Activated B cell treated with CpG ODN at 0.5 μM for 24 hours (primary cell): ENCODE measurements around the gene SCIMP. TPM values are rescaled to one million over a fixed set of nuclear protein-coding genes. Genes with fewer than 3 reads are reported as not detected.

ENCODE experiments used
- ATAC-seq: fragments of 200-7000 bp; cut with Tn5 transposase; one replicate; pipeline ENCODE4 v1.10.0; 2021; ENCODE audit warnings: low read depth, mild to moderate bottlenecking, moderate library complexity
- CTCF ChIA-PET: fragments of 350-600 bp; sonication (Branson Sonifier 250); formaldehyde crosslinking; loops from one replicate; lab custom pipeline; 2021; ENCODE audit warnings: antibody characterized with exemption; lab: Charles Lee
- POLR2A ChIA-PET: fragments of 350-600 bp; sonication (Branson Sonifier 250); formaldehyde crosslinking; loops from one replicate; lab custom pipeline; 2021; ENCODE audit warnings: antibody characterized with exemption; lab: Charles Lee
- DNase-seq: peaks from one replicate; pipeline ENCODE4 v3.0.0; 2022
- H3K27ac Mint-ChIP-seq: one replicate; pipeline ENCODE4 v1.8.0; 2020; ENCODE audit warnings: mixed read lengths
- H3K27me3 Mint-ChIP-seq: one replicate; pipeline ENCODE4 v1.8.0; 2021; ENCODE audit warnings: mixed read lengths
- H3K36me3 Mint-ChIP-seq: one replicate; pipeline ENCODE4 v1.8.0; 2021; ENCODE audit warnings: low read depth, mixed read lengths
- H3K4me1 Mint-ChIP-seq: one replicate; pipeline ENCODE4 v1.8.0; 2021; ENCODE audit warnings: mixed read lengths
- H3K4me3 Mint-ChIP-seq: one replicate; pipeline ENCODE4 v1.8.0; 2020; ENCODE audit warnings: mild to moderate bottlenecking, mixed read lengths
- H3K9me3 Mint-ChIP-seq: one replicate; pipeline ENCODE4 v1.8.0; 2020; ENCODE audit warnings: mixed read lengths
- CTCF ChIP-seq: fragments of 200-600 bp; IDR thresholded peaks from one replicate; pipeline ENCODE4 v1.8.0; 2022; ENCODE audit warnings: antibody characterized with exemption, mild to moderate bottlenecking
- intact Hi-C: fragments of 100-400 bp; cut with micrococcal nuclease; formaldehyde crosslinking; loops from one replicate; pipeline ENCODE4 v1.15.1; 2024
- total RNA-seq: library from RNA; stranded (reverse); gene quantifications from 2 replicates; pipeline ENCODE4 v1.2.3, GENCODE V29; 2022

SCIMP gene
- total RNA-seq, 1 donor from 2014 or later, result 23.4 TPM

DNA sequence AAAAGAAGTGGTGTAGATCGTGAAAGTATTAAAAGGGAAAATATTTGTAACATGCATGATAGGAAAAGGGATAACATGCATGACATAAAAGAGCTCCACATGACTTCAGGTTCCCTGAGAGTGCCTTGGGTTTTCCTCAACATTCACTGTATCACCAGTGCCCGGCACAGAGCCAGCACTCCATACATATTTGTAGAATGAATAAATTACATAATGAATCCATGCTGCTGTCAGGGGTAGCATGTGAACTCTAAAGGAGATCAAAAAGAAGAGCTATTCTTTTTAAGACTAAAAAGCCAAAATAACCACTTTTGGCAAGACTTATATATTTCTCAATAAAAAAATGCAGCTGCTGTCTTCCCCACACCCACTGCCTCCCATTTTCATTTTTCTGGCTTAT is 40.3 kb downstream of the SCIMP start:
- H3K36me3 Mint-ChIP-seq, result peaks cover 18% of the 10 kb centered on the region
- no peak for TF ChIP-seq CTCF
- ATAC-seq (no peak), DNase-seq (no peak)
- H3K4me3 Mint-ChIP-seq, result no peak overlapping the region
- H3K9me3 Mint-ChIP-seq, result no peaks in the 10 kb centered on the region
- POLR2A ChIA-PET, result interaction anchor here (0.7 to 2.1 kb wide), 3 partner anchors 43 to 246 kb away, joined by 3 to 6 read pairs (median 4); partner anchors contain the start of gene PFN1
- H3K4me1 Mint-ChIP-seq, result peaks cover 52% of the 10 kb centered on the region
- no peaks in the 10 kb centered on the region for H3K27me3 Mint-ChIP-seq
- no peak overlapping the region for H3K27ac Mint-ChIP-seq
- intact Hi-C loops, result loop anchor here (5.0 to 10.0 kb wide), 3 partner anchors 97 to 207 kb away; partner anchors contain the start of gene CAMTA2
- CTCF ChIA-PET, result interaction anchor here (0.8 to 12.3 kb wide), 5 partner anchors 29 to 113 kb away, joined by 3 to 127 read pairs (median 7); partner anchors contain the start of gene SCIMP

DNA sequence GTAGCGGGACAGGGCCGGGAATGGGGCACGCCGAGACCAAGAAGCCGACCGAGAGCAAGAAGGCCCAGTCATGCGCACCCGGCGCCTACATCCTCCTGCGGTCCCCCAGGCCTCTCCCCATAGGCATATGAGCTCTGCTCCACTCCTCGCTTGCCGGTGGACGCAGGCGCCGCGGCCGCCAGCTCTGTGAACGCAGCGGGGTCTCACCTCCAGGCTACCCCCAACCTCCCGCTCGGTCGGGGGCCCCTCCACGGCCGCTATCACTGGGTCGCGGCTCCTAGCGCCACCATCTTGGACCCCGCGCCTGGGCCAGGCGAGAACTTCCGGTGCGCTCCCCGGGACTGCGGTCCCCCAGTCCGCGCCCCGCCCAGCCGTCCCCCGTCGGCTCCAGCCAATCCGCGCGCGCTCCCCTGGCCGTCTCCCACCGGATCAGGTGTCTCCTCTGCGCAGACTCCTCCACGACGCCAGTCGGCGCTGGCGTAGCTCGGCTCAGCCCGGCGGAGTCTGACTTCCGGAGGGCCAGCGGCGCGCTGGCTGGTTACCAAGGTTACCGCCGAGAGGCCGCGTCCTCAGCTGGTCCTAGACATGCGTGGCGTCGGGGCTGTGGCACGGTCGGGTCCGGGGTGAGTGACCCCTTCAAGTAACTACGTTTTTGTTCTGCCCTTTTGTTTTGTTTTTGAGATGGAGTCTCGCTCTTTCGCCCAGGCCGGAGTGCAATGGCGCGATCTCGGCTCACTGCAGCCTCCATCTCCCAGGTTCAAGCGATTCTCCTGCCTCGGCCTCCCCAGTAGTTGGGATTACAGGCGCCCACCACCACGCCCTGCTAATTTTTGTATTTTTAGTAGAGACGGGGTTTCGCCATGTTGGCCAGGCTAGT is 42.9 kb downstream of the SCIMP start, which contains the start of gene ZNF594:
TSS of gene ZNF594 (minus strand) at position 328 of the 877 bp plus-strand sequence. CDS start 7,612 bp downstream, outside the sequence.
- intact Hi-C loops, result loop anchor here (1.0 to 10.0 kb wide), 7 partner anchors 81 to 277 kb away; partner anchors contain the start of genes CAMTA2, DHX33, NUP88 and ZFP3
- peaks cover 33% of the 10 kb centered on the region for H3K36me3 Mint-ChIP-seq
- H3K4me3 Mint-ChIP-seq, result peak within 1 kb of the TSS; percentile 94
- CTCF ChIA-PET, result interaction anchor here (0.6 to 12.3 kb wide), 12 partner anchors 13 to 247 kb away, joined by 3 to 127 read pairs (median 4); partner anchors contain the start of genes C1QBP, SCIMP and ZNF232
- peak within 1 kb of the TSS; percentile 90 for H3K27ac Mint-ChIP-seq
- H3K4me1 Mint-ChIP-seq, result peaks cover 32% of the 10 kb centered on the region
- DNase-seq (peak; percentile 96), ATAC-seq (peak; percentile 99)
- no peaks in the 10 kb centered on the region for H3K27me3 Mint-ChIP-seq
- POLR2A ChIA-PET, result interaction anchor here (0.5 to 2.5 kb wide), 33 partner anchors 10 to 305 kb away, joined by 3 to 29 read pairs (median 5); partner anchors contain the start of genes DHX33, NUP88, RABEP1 and RNF167
- peaks cover 9% of the 10 kb centered on the region for H3K9me3 Mint-ChIP-seq
- no peak for TF ChIP-seq CTCF

DNA sequence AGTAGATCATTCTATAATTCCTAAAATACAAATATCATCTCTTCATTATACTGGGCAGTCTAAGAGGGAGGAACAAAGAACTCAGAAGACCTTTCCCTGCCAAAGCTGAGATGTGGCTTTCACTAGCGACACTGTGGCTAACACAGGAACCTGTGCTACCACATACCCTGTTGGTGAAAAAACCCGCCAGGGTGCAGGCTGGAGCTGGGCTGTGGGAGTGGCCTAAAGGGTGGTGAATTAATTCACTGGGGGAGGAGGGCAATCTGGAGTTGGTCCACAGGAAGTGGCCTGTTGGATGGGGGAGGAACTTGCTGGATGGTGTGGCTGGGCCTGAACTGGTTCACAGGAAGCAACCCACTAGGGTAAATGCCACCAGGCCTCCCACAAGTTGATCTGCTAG is 50.4 kb downstream of the SCIMP start:
- ATAC-seq (no peak), DNase-seq (no peak)
- Mint-ChIP-seq H3K36me3 (peaks cover 73% of the 10 kb centered on the region), H3K27ac (no peak overlapping the region), H3K9me3 (peaks cover 39% of the 10 kb centered on the region), H3K4me1 (no peaks in the 10 kb centered on the region), H3K4me3 (no peak overlapping the region), H3K27me3 (no peaks in the 10 kb centered on the region)
- intact Hi-C loops, result no loop called here
- no peak for TF ChIP-seq CTCF
- CTCF ChIA-PET, result no interaction called here
- POLR2A ChIA-PET, result no interaction called here

DNA sequence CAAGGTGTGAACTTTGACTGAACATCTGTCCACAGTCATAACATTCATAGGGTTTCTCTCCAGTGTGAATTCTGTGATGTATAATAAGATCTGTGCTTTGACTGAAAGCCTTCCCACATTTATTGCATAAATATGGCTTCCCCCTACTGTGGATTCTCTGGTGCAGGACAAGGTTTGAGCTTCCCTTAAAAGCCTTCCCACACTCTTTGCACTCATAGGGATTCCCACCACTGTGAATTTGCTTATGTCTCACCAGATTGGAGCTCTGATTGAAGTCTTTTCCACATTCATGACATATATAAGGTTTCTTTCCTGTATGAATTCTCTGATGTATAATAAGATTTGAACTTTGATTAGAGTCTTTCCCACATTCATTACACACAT is 51.3 kb downstream of the SCIMP start:
- Mint-ChIP-seq H3K4me1 (no peaks in the 10 kb centered on the region), H3K4me3 (no peak overlapping the region), H3K27me3 (no peaks in the 10 kb centered on the region), H3K9me3 (peaks cover 39% of the 10 kb centered on the region), H3K27ac (no peak overlapping the region), H3K36me3 (peaks cover 78% of the 10 kb centered on the region)
- intact Hi-C loops, result no loop called here
- TF ChIP-seq CTCF, result no peak
- ATAC-seq (no peak), DNase-seq (no peak)
- ChIA-PET POLR2A (interaction anchor here (2.8 kb wide), 1 partner anchor 8 kb away, joined by 17 read pairs; the partner anchor contains the start of gene ZNF594), CTCF (no interaction called here)
